ENCODE results near the gene NPHP4. TPM values are rescaled to one million over a fixed set of nuclear protein-coding genes. Genes with fewer than 3 reads are reported as not detected.

The NPHP4 gene
- total and polyA plus RNA-seq, 2 donors (not counting 3 experiments of a cell fraction or from before 2014, with no cell fraction given) = 4.4 to 11.7 TPM

- no peak for FAIRE-seq
- no TSS peak for BruUV-seq (replicated peaks)
- no peak overlapping the region for H2AFZ ChIP-seq (ENCODE audit: low read depth, low read length)
- H3K4me1 ChIP-seq (ENCODE audit: control insufficient read depth, extremely low read depth, insufficient read depth, low read length) = no peaks in the 10 kb centered on the region
- TF ChIP-seq MAX (IDR thresholded peaks at IDR 0.05; ENCODE audit: insufficient read depth, insufficient read length) (no peak), GATA2 (IDR thresholded peaks at IDR 0.05; ENCODE audit: insufficient read depth, insufficient read length, low read depth, low read length) (no peak), POLR2A (IDR thresholded peaks at IDR 0.05; ENCODE audit: low read depth, low read length) (no peak), POLR2AphosphoS5 (IDR thresholded peaks at IDR 0.05; ENCODE audit: insufficient read depth, low read depth, low read length) (no peak), JUN (IDR thresholded peaks at IDR 0.05; ENCODE audit: borderline replicate concordance, insufficient read depth, insufficient read length, low read depth) (no peak)
- DNase-seq (ENCODE audit: low read depth, low spot score) = no peak
- no peaks in the 10 kb centered on the region for H4K20me1 ChIP-seq (replicated peaks; ENCODE audit: control insufficient read depth, extremely low read depth, insufficient read depth, low read length)
- POLR2A ChIA-PET = no interaction called here
- H3K9ac ChIP-seq (replicated peaks; ENCODE audit: extremely low read depth, insufficient read depth, low read length) = no peak overlapping the region
- no peaks in the 10 kb centered on the region for H3K9me3 ChIP-seq (replicated peaks; ENCODE audit: control insufficient read depth, insufficient read depth, low read length)
- H3K36me3 ChIP-seq (ENCODE audit: control insufficient read depth in 2 of 2, extremely low read depth in 1 of 2, insufficient read depth in 2 of 2, low read length in 2 of 2) = no peaks in the 10 kb centered on the region
- H3K4me2 ChIP-seq (ENCODE audit: insufficient read depth, low read length) = no peak overlapping the region
- no peaks in the 10 kb centered on the region for H3K79me2 ChIP-seq (ENCODE audit: control insufficient read depth, insufficient read depth, low read length)
- dilution Hi-C loops (cut with MboI; ENCODE audit: extremely low pct_ligation_motif_present, low sequenced_read_pairs) (no loop called here), intact Hi-C loops (cut with micrococcal nuclease) (no loop called here)
- H3K27me3 ChIP-seq (ENCODE audit: control insufficient read depth in 2 of 2, insufficient read depth in 2 of 2, low read length in 2 of 2) = no peaks in the 10 kb centered on the region
- CTCF ChIA-PET = no interaction called here
- H3K9me1 ChIP-seq (replicated peaks; ENCODE audit: control insufficient read depth, extremely low read depth, insufficient read depth, low read length) = no peaks in the 10 kb centered on the region
- no peak overlapping the region for H3K27ac ChIP-seq (ENCODE audit: insufficient read depth, low read depth, low read length)
- no peak overlapping the region for H3K4me3 ChIP-seq (replicated peaks in 1 of 3; ENCODE audit: insufficient read depth in 1 of 3, low read depth in 1 of 3, low read length in 3 of 3)
Measured at GRCh38 chr1:5865774-5866173, 126.5 kb downstream of the NPHP4 start.

GRCh38 chr1:5865056-5865455 is 127.2 kb downstream of the NPHP4 start:
- Histone ChIP-seq H3K27ac (ENCODE audit: insufficient read depth, low read depth, low read length) (no peak overlapping the region), H3K9ac (replicated peaks; ENCODE audit: extremely low read depth, insufficient read depth, low read length) (no peak overlapping the region), H3K4me2 (ENCODE audit: insufficient read depth, low read length) (no peak overlapping the region), H3K4me3 (replicated peaks in 1 of 3; ENCODE audit: insufficient read depth in 1 of 3, low read depth in 1 of 3, low read length in 3 of 3) (no peak overlapping the region), H2AFZ (ENCODE audit: low read depth, low read length) (no peak overlapping the region), H3K36me3 (ENCODE audit: control insufficient read depth in 2 of 2, extremely low read depth in 1 of 2, insufficient read depth in 2 of 2, low read length in 2 of 2) (no peaks in the 10 kb centered on the region), H3K9me3 (replicated peaks; ENCODE audit: control insufficient read depth, insufficient read depth, low read length) (no peaks in the 10 kb centered on the region), H4K20me1 (replicated peaks; ENCODE audit: control insufficient read depth, extremely low read depth, insufficient read depth, low read length) (no peaks in the 10 kb centered on the region), H3K9me1 (replicated peaks; ENCODE audit: control insufficient read depth, extremely low read depth, insufficient read depth, low read length) (no peaks in the 10 kb centered on the region), H3K79me2 (ENCODE audit: control insufficient read depth, insufficient read depth, low read length) (no peaks in the 10 kb centered on the region), H3K27me3 (ENCODE audit: control insufficient read depth in 2 of 2, insufficient read depth in 2 of 2, low read length in 2 of 2) (no peaks in the 10 kb centered on the region), H3K4me1 (ENCODE audit: control insufficient read depth, extremely low read depth, insufficient read depth, low read length) (no peaks in the 10 kb centered on the region)
- no peak for DNase-seq (ENCODE audit: low read depth, low spot score)
- intact Hi-C loops (cut with micrococcal nuclease) (no loop called here), dilution Hi-C loops (cut with MboI; ENCODE audit: extremely low pct_ligation_motif_present, low sequenced_read_pairs) (no loop called here)
- FAIRE-seq = no peak
- ChIA-PET CTCF (no interaction called here), POLR2A (no interaction called here)
- no TSS peak for BruUV-seq (replicated peaks)
- TF ChIP-seq CTCF (IDR thresholded peaks at IDR 0.05; ENCODE audit: extremely low read depth in 1 of 2, insufficient read depth in 1 of 2, low read depth in 1 of 2, low read length in 2 of 2) = no peak
- TF ChIP-seq EZH2 (IDR thresholded peaks at IDR 0.05; ENCODE audit: borderline replicate concordance, low read depth, low read length, severe bottlenecking) = no peak
- TF ChIP-seq JUN (IDR thresholded peaks at IDR 0.05; ENCODE audit: borderline replicate concordance, insufficient read depth, insufficient read length, low read depth) = no peak
- TF ChIP-seq GATA2 (IDR thresholded peaks at IDR 0.05; ENCODE audit: insufficient read depth, insufficient read length, low read depth, low read length) = no peak
- TF ChIP-seq MAX (IDR thresholded peaks at IDR 0.05; ENCODE audit: insufficient read depth, insufficient read length) = no peak
- no peak for TF ChIP-seq POLR2AphosphoS5 (IDR thresholded peaks at IDR 0.05; ENCODE audit: insufficient read depth, low read depth, low read length)
- no peak for TF ChIP-seq FOS (IDR thresholded peaks at IDR 0.05; ENCODE audit: borderline replicate concordance, insufficient read depth, low read length)

Data from endothelial cell of umbilical vein (primary cell).